GM23248 (cell line): ENCODE measurements around the gene SS18L1. TPM values are rescaled to one million over a fixed set of nuclear protein-coding genes. Genes with fewer than 3 reads are reported as not detected.
A peak's percentile ranks its signal among the peaks of the same experiment; 100 is the strongest.

Source experiments
- DNase-seq: peaks from one replicate; pipeline ENCODE4 v3.0.0-alpha.2; 2015
- H2AFZ ChIP-seq: fragments of 200-600 bp; sonication (generic); 2 replicates; pipeline ENCODE4 v1.6.1; 2016; ENCODE audit warnings: antibody characterized with exemption
- H3F3A ChIP-seq: fragments of 200-600 bp; sonication (generic); 2 replicates; pipeline ENCODE4 v1.6.1; 2016; ENCODE audit warnings: mild to moderate bottlenecking, antibody characterized with exemption, mixed run types; ENCODE audit not compliant: insufficient read depth
- H3K27ac ChIP-seq: fragments of 200-600 bp; sonication (generic); 2 replicates; pipeline ENCODE4 v1.5.1; 2016; ENCODE audit warnings: mild to moderate bottlenecking
- H3K27me3 ChIP-seq: fragments of 200-600 bp; sonication (generic); replicated peaks from 2 replicates; pipeline ENCODE4 v1.6.1; 2016; ENCODE audit warnings: mild to moderate bottlenecking; ENCODE audit not compliant: insufficient read depth
- H3K36me3 ChIP-seq: fragments of 200-600 bp; sonication (generic); 2 replicates; pipeline ENCODE4 v1.6.1; 2016; ENCODE audit warnings: low read depth, mild to moderate bottlenecking
- H3K4me1 ChIP-seq: fragments of 200-600 bp; sonication (generic); 2 replicates; pipeline ENCODE4 v1.6.1; 2016; ENCODE audit warnings: mild to moderate bottlenecking; ENCODE audit not compliant: insufficient read depth
- H3K4me2 ChIP-seq: fragments of 200-600 bp; sonication (generic); one replicate; pipeline ENCODE4 v1.6.1; 2016; ENCODE audit warnings: mild to moderate bottlenecking; ENCODE audit not compliant: unreplicated experiment
- H3K4me3 ChIP-seq: fragments of 200-600 bp; sonication (generic); 2 replicates; pipeline ENCODE4 v1.5.1; 2016; ENCODE audit warnings: mild to moderate bottlenecking
- H3K79me2 ChIP-seq: fragments of 200-600 bp; sonication (generic); 2 replicates; pipeline ENCODE4 v1.6.1; 2016; ENCODE audit warnings: mild to moderate bottlenecking; ENCODE audit not compliant: insufficient read depth
- H3K9ac ChIP-seq: fragments of 200-600 bp; sonication (generic); 2 replicates; pipeline ENCODE4 v1.6.1; 2016; ENCODE audit warnings: mild to moderate bottlenecking
- H3K9me2 ChIP-seq: fragments of 200-600 bp; sonication (generic); 2 replicates; pipeline ENCODE4 v1.6.1; 2016; ENCODE audit warnings: mixed run types, mild to moderate bottlenecking, moderate library complexity; ENCODE audit not compliant: insufficient read depth
- H3K9me3 ChIP-seq: fragments of 200-600 bp; sonication (generic); one replicate; pipeline ENCODE4 v1.6.1; 2017; ENCODE audit warnings: low read depth
- H4K20me1 ChIP-seq: fragments of 200-600 bp; sonication (generic); 2 replicates; pipeline ENCODE4 v1.6.0; 2016; ENCODE audit not compliant: insufficient read depth
- EZH2 ChIP-seq: fragments of 200-600 bp; sonication (generic); IDR thresholded peaks from 2 replicates; pipeline ENCODE4 v1.6.1; 2018; ENCODE audit warnings: antibody characterized with exemption, mild to moderate bottlenecking; ENCODE audit not compliant: insufficient read depth, poor library complexity, severe bottlenecking
- EZH2phosphoT487 ChIP-seq: fragments of 200-600 bp; sonication (generic); IDR thresholded peaks from 2 replicates; pipeline ENCODE4 v1.6.1; 2018; ENCODE audit warnings: antibody characterized with exemption, moderate library complexity, mild to moderate bottlenecking, low read depth; ENCODE audit not compliant: insufficient read depth
- WGBS, 2 experiments: methylation state at CpG; one replicate each; pipeline ENCODE4 v1.1.6; 2015 to 2017; ENCODE audit warnings: low lambda C conversion rate in 2 of 2, low coverage in 1 of 2; ENCODE audit errors: missing lambda C conversion rate in 2 of 2; 5-methylcytosine and 5-hydroxymethylcytosine counted together
- in situ Hi-C: fragments of 300-500 bp; cut with MboI; formaldehyde crosslinking; loops from 2 replicates; pipeline ENCODE4 v1.15.0; 2020
- polyA plus RNA-seq: library from polyadenylated mRNA; unstranded; fragments of >200 nt; fragmentation: Nextera tagmentation; extraction: Ambion mirVana; gene quantifications from 2 replicates; pipeline ENCODE4 v1.2.1, GENCODE V29; 2016
- total RNA-seq: library from RNA; depleted of rRNA; stranded (reverse); fragments of >200 nt; shearing (Covaris generic); gene quantifications from 2 replicates; pipeline ENCODE4 v1.2.3, GENCODE V29; 2014

SS18L1 gene
- total and polyA plus RNA-seq, 2 experiments from 2014 or later = 2.3 to 8.8 TPM

- no peak for DNase-seq
- in situ Hi-C loops = no loop called here
Observed at GRCh38 chr20:62101078-62101477, 42.5 kb upstream of the SS18L1 start.

GRCh38 chr20:62103508-62104233, 39.9 kb upstream of the SS18L1 start:
- H3K36me3 ChIP-seq = no peaks in the 10 kb centered on the region
- in situ Hi-C loops = no loop called here
- no peaks in the 10 kb centered on the region for H3K79me2 ChIP-seq
- H2AFZ ChIP-seq = no peak overlapping the region
- DNase-seq = no peak
- H3K4me2 ChIP-seq = no peak overlapping the region
- no peak overlapping the region for H3K9ac ChIP-seq
- no peaks in the 10 kb centered on the region for H3K9me3 ChIP-seq
- 31 to 37% methylated on average over 21 of the region's 21 CpGs for WGBS, 2 experiments
- H3K27me3 ChIP-seq = no peaks in the 10 kb centered on the region
- no peaks in the 10 kb centered on the region for H4K20me1 ChIP-seq
- H3K27ac ChIP-seq = no peak overlapping the region
- no peaks in the 10 kb centered on the region for H3F3A ChIP-seq
- no peak overlapping the region for H3K4me3 ChIP-seq
- TF ChIP-seq EZH2 (no peak), EZH2phosphoT487 (no peak)
- H3K4me1 ChIP-seq = no peaks in the 10 kb centered on the region
- H3K9me2 ChIP-seq = no peaks in the 10 kb centered on the region

More at GRCh38 chr20:62101078-62101477, 42.5 kb upstream of the SS18L1 start:
- Histone ChIP-seq H4K20me1 (no peaks in the 10 kb centered on the region), H3K9ac (no peak overlapping the region), H3K27me3 (no peaks in the 10 kb centered on the region), H3K4me1 (no peaks in the 10 kb centered on the region), H3F3A (no peaks in the 10 kb centered on the region), H2AFZ (no peak overlapping the region), H3K9me2 (no peaks in the 10 kb centered on the region), H3K9me3 (no peaks in the 10 kb centered on the region), H3K4me3 (no peak overlapping the region), H3K79me2 (no peaks in the 10 kb centered on the region), H3K36me3 (no peaks in the 10 kb centered on the region), H3K27ac (no peak overlapping the region), H3K4me2 (no peak overlapping the region)
- 51 to 55% methylated on average over 4 of the region's 4 CpGs for WGBS, 2 experiments
- TF ChIP-seq EZH2phosphoT487 (no peak), EZH2 (no peak)

- Histone ChIP-seq H4K20me1 (no peaks in the 10 kb centered on the region), H3K9me2 (no peaks in the 10 kb centered on the region), H3K4me3 (no peak overlapping the region), H3K36me3 (no peaks in the 10 kb centered on the region), H3K4me1 (no peaks in the 10 kb centered on the region), H3K79me2 (no peaks in the 10 kb centered on the region), H3K4me2 (no peak overlapping the region), H3F3A (no peaks in the 10 kb centered on the region), H3K9ac (no peak overlapping the region), H3K9me3 (no peaks in the 10 kb centered on the region), H3K27me3 (no peaks in the 10 kb centered on the region), H2AFZ (no peak overlapping the region), H3K27ac (no peak overlapping the region)
- in situ Hi-C loops = no loop called here
- 25 to 31% methylated on average over 12 to 15 of the region's 15 CpGs for WGBS, 2 experiments
- TF ChIP-seq EZH2phosphoT487 (no peak), EZH2 (no peak)
- DNase-seq = no peak
Observed at GRCh38 chr20:62104234-62104789, 39.3 kb upstream of the SS18L1 start.

- DNase-seq = peak; percentile 68
- H3K4me1 ChIP-seq = no peaks in the 10 kb centered on the region
- no peaks in the 10 kb centered on the region for H3K79me2 ChIP-seq
- H3K9me3 ChIP-seq = no peaks in the 10 kb centered on the region
- H3K27me3 ChIP-seq = no peaks in the 10 kb centered on the region
- no peaks in the 10 kb centered on the region for H4K20me1 ChIP-seq
- in situ Hi-C loops = no loop called here
- no peak overlapping the region for H2AFZ ChIP-seq
- H3K36me3 ChIP-seq = no peaks in the 10 kb centered on the region
- no peaks in the 10 kb centered on the region for H3K9me2 ChIP-seq
- H3K9ac ChIP-seq = no peak overlapping the region
- WGBS, 2 experiments = 8 to 11% methylated on average over 4 to 7 of the region's 7 CpGs
- no peak overlapping the region for H3K4me3 ChIP-seq
- no peak overlapping the region for H3K4me2 ChIP-seq
- H3F3A ChIP-seq = no peaks in the 10 kb centered on the region
- TF ChIP-seq EZH2phosphoT487 = no peak
- no peak for TF ChIP-seq EZH2
- H3K27ac ChIP-seq = no peak overlapping the region
Observed at GRCh38 chr20:62104791-62105345, 38.7 kb upstream of the SS18L1 start.
